Gastroesophageal sphincter (tissue), 4 donors: ENCODE measurements around the gene NOS3. TPM values are rescaled to one million over a fixed set of nuclear protein-coding genes. Genes with fewer than 3 reads are reported as not detected.
A peak's percentile ranks its signal among the peaks of the same experiment; 100 is the strongest.

ENCODE experiments used
- ATAC-seq: fragments of 150-250 bp; one replicate; pipeline ENCODE4 v1.9.1; 2016; ENCODE audit warnings: mild to moderate bottlenecking, moderate library complexity
- H3K27ac ChIP-seq, 4 donors: fragments of 200-600 bp; sonication (generic) in 3 of 4; 1 replicate in 3 of 4; 2 replicates in 1 of 4; pipeline ENCODE4 v1.5.1; 2016 to 2019
- H3K27me3 ChIP-seq: fragments of 200-600 bp; sonication (generic); one replicate; pipeline ENCODE4 v1.5.1; 2019
- H3K36me3 ChIP-seq, 2 donors: fragments of 200-600 bp; sonication (generic); one replicate each; pipeline ENCODE4 v1.5.1; 2019; ENCODE audit warnings: control low read depth in 1 of 2
- H3K4me1 ChIP-seq, 3 donors: fragments of 200-600 bp; sonication (generic); 1 replicate in 2 of 3; 2 replicates in 1 of 3; pipeline ENCODE4 v1.5.1; 2016 to 2019; ENCODE audit warnings: control low read depth in 2 of 3
- H3K4me3 ChIP-seq, 2 donors: fragments of 200-600 bp; sonication (generic); one replicate each; pipeline ENCODE4 v1.5.1; 2019; ENCODE audit warnings: mild to moderate bottlenecking in 1 of 2, moderate library complexity in 1 of 2
- H3K9me3 ChIP-seq, 3 donors: fragments of 200-600 bp; sonication (generic); one replicate each; pipeline ENCODE4 v1.5.1; 2017 to 2019; ENCODE audit warnings: control low read depth in 2 of 3
- EP300 ChIP-seq: sonication (generic); formaldehyde crosslinking; IDR thresholded peaks from one replicate; pipeline ENCODE4 v1.6.1; 2017; ENCODE audit warnings: antibody characterized with exemption, mild to moderate bottlenecking
- POLR2A ChIP-seq, 2 donors: fragments of 450-650 bp; IDR thresholded peaks; one replicate each; pipeline ENCODE4 v1.6.1; 2017; ENCODE audit warnings: antibody characterized with exemption in 2 of 2, mild to moderate bottlenecking in 2 of 2, moderate library complexity in 1 of 2
- POLR2AphosphoS5 ChIP-seq: sonication (generic); formaldehyde crosslinking; IDR thresholded peaks from one replicate; pipeline ENCODE4 v1.6.1; 2017; ENCODE audit warnings: antibody characterized with exemption
- WGBS, 2 donors: methylation state at CpG; one replicate each; pipeline ENCODE4 v1.1.5; 2018; ENCODE audit warnings: low coverage in 1 of 2; 5-methylcytosine and 5-hydroxymethylcytosine counted together
- total RNA-seq, 4 donors: library from RNA; depleted of rRNA; stranded (reverse); fragments of >200 nt; gene quantifications; one replicate each; pipeline ENCODE4 v1.1.0, GENCODE V29; 2016
- TF ChIP-seq, protein P1 (sequence below), 4 experiments: fragments of 200-600 bp in 2 of 4; fragments of 450-650 bp in 2 of 4; sonication (generic) in 1 of 4; IDR thresholded peaks; one replicate each; pipeline ENCODE4 v1.5.1; 2017 to 2019; ENCODE audit warnings: antibody characterized with exemption in 4 of 4, mild to moderate bottlenecking in 2 of 4, moderate library complexity in 2 of 4

NOS3 gene
- total RNA-seq, 4 donors from 2014 or later = 6.8 to 29.4 (median 13.5) TPM

GRCh38 chr7:151056666-151057505, 66.1 kb downstream of the NOS3 start:
- Histone ChIP-seq H3K27ac (peak overlapping the region in 1 of 4 donors; percentile 95), H3K36me3 (peaks cover 0 to 19% of the 10 kb centered on the region in 2 donors), H3K9me3 (no peaks in the 10 kb centered on the region), H3K4me3 (peak overlapping the region; percentile 55 to 89), H3K4me1 (peaks cover 6 to 43% (median 32%) of the 10 kb centered on the region in 3 donors), H3K27me3 (no peaks in the 10 kb centered on the region)
- ATAC-seq = no peak
- TF ChIP-seq, protein P1, sequence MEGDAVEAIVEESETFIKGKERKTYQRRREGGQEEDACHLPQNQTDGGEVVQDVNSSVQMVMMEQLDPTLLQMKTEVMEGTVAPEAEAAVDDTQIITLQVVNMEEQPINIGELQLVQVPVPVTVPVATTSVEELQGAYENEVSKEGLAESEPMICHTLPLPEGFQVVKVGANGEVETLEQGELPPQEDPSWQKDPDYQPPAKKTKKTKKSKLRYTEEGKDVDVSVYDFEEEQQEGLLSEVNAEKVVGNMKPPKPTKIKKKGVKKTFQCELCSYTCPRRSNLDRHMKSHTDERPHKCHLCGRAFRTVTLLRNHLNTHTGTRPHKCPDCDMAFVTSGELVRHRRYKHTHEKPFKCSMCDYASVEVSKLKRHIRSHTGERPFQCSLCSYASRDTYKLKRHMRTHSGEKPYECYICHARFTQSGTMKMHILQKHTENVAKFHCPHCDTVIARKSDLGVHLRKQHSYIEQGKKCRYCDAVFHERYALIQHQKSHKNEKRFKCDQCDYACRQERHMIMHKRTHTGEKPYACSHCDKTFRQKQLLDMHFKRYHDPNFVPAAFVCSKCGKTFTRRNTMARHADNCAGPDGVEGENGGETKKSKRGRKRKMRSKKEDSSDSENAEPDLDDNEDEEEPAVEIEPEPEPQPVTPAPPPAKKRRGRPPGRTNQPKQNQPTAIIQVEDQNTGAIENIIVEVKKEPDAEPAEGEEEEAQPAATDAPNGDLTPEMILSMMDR (IDR thresholded peaks at IDR 0.05) = no peak
- TF ChIP-seq POLR2AphosphoS5 (no peak), EP300 (no peak), POLR2A (IDR thresholded peaks at IDR 0.05) (no peak)
- WGBS, 2 donors = 0 to 23% methylated on average over 7 to 9 of the region's 29 CpGs

- peaks cover 6 to 50% (median 39%) of the 10 kb centered on the region in 3 donors for H3K4me1 ChIP-seq
- no peaks in the 10 kb centered on the region for H3K27me3 ChIP-seq
- no peak for TF ChIP-seq POLR2AphosphoS5
- TF ChIP-seq EP300 = no peak
- TF ChIP-seq POLR2A (IDR thresholded peaks at IDR 0.05) = no peak
- TF ChIP-seq, protein P1 (IDR thresholded peaks at IDR 0.05) = no peak
- peak within 1 kb of the TSS; percentile 55 to 89 for H3K4me3 ChIP-seq
- peak; percentile 8 for ATAC-seq
- H3K9me3 ChIP-seq = no peaks in the 10 kb centered on the region
- H3K27ac ChIP-seq = peak within 1 kb of the TSS; percentile 77 to 99 (median 90)
- peaks cover 0 to 22% of the 10 kb centered on the region in 2 donors for H3K36me3 ChIP-seq
- 0% methylated on average over 18 to 28 of the region's 30 CpGs for whole genome bisulfite sequencing, 2 donors
Measured at GRCh38 chr7:151057506-151057988, 66.7 kb downstream of the NOS3 start, which contains the start of gene CDK5. Gene CDK5 (minus strand): TSS chr7:151057897. CDS start chr7:151057848, 49 bp downstream.

GRCh38 chr7:151057989-151058780, 67.4 kb downstream of the NOS3 start:
- Histone ChIP-seq H3K4me1 (peaks cover 6 to 56% (median 40%) of the 10 kb centered on the region in 3 donors), H3K9me3 (no peaks in the 10 kb centered on the region), H3K27ac (peak overlapping the region; percentile 77 to 99 (median 90)), H3K4me3 (peak overlapping the region; percentile 55 to 89), H3K36me3 (peaks cover 0 to 21% of the 10 kb centered on the region in 2 donors), H3K27me3 (no peaks in the 10 kb centered on the region)
- peak; percentile 42 to 43 for TF ChIP-seq POLR2A (IDR thresholded peaks at IDR 0.05)
- peak; percentile 70 for TF ChIP-seq POLR2AphosphoS5
- TF ChIP-seq EP300 = no peak
- TF ChIP-seq, protein P1 (IDR thresholded peaks at IDR 0.05) = no peak
- 0% methylated on average over 38 of the region's 46 CpGs; no CpG with 5 or more reads in 1 of the 2 donors for WGBS, 2 donors
- ATAC-seq = peak; percentile 95

GRCh38 chr7:151058781-151059366, 68.1 kb downstream of the NOS3 start:
- H3K4me1 ChIP-seq = peaks cover 6 to 63% (median 40%) of the 10 kb centered on the region in 3 donors

More at GRCh38 chr7:151058781-151059366, 68.1 kb downstream of the NOS3 start:
- ATAC-seq = no peak
- H3K27ac ChIP-seq = peak overlapping the region; percentile 77 to 99 (median 90)
- peaks cover 0 to 18% of the 10 kb centered on the region in 2 donors for H3K36me3 ChIP-seq
- H3K4me3 ChIP-seq = peak overlapping the region; percentile 89 to 91
- H3K27me3 ChIP-seq = no peaks in the 10 kb centered on the region
- no peaks in the 10 kb centered on the region for H3K9me3 ChIP-seq
- WGBS, 2 donors = 4 to 8% methylated on average over 6 to 13 of the region's 18 CpGs
- TF ChIP-seq EP300 = no peak
- TF ChIP-seq POLR2AphosphoS5 = no peak
- no peak for TF ChIP-seq POLR2A (IDR thresholded peaks at IDR 0.05)
- TF ChIP-seq, protein P1 (IDR thresholded peaks at IDR 0.05) = no peak
